Measurements from ENCODE around the gene C14orf93. TPM values are rescaled to one million over a fixed set of nuclear protein-coding genes. Genes with fewer than 3 reads are reported as not detected.

The C14orf93 gene
- polyA plus RNA-seq, 3 donors = 2.5 to 17.6 (median 3.7) TPM

- Mint-ChIP-seq H3K36me3 (no peaks in the 10 kb centered on the region), H3K27me3 (ENCODE audit: low read depth in 3 of 3) (peaks cover 0 to 3% (median 0%) of the 10 kb centered on the region in 3 donors), H3K4me1 (peaks cover 5% of the 10 kb centered on the region), H3K4me3 (no peak overlapping the region), H3K27ac (no peak overlapping the region), H3K9me3 (peaks cover 0 to 4% (median 0%) of the 10 kb centered on the region in 7 donors)
- 100% methylated on average over 1 of the region's 6 CpGs for WGBS (ENCODE audit: insufficient coverage)
- no peaks in the 10 kb centered on the region for H3K79me2 ChIP-seq (ENCODE audit: insufficient read depth, low read length)
- no peak for DNase-seq
- no peaks in the 10 kb centered on the region for H3K36me3 ChIP-seq (replicated peaks in 1 of 2; ENCODE audit: control insufficient read depth in 1 of 2, insufficient read depth in 2 of 2, low read length in 2 of 2)
- H3K4me3 ChIP-seq (replicated peaks in 1 of 3; ENCODE audit: low read depth in 2 of 3, low read length in 3 of 3) = no peak overlapping the region
- intact Hi-C loops (cut with micrococcal nuclease) = no loop called here
- no peaks in the 10 kb centered on the region for H3K27me3 ChIP-seq (ENCODE audit: control insufficient read depth in 2 of 2, insufficient read depth in 2 of 2, low read length in 2 of 2)
- H3K9ac ChIP-seq (ENCODE audit: insufficient read depth, low read length, poor library complexity, severe bottlenecking) = no peak overlapping the region
- H3K9me3 ChIP-seq (replicated peaks in 1 of 2; ENCODE audit: control insufficient read depth in 1 of 2, insufficient read depth in 1 of 2, low read length in 2 of 2) = no peaks in the 10 kb centered on the region
- H4K20me1 ChIP-seq (ENCODE audit: insufficient read depth, low read length) = no peaks in the 10 kb centered on the region
- peaks cover 6 to 7% of the 10 kb centered on the region in 2 donors for H3K4me1 ChIP-seq (ENCODE audit: control insufficient read depth in 1 of 2, insufficient read depth in 2 of 2, low read length in 2 of 2)
- H2AFZ ChIP-seq (ENCODE audit: insufficient read depth, low read depth, low read length, poor library complexity, severe bottlenecking) = peak overlapping the region; percentile 17
- H3K27ac ChIP-seq (ENCODE audit: low read depth in 1 of 2, low read length in 2 of 2) = no peak overlapping the region
- no peak overlapping the region for H3K4me2 ChIP-seq (replicated peaks; ENCODE audit: extremely low read depth, low read length, poor library complexity, severe bottlenecking)
- TF ChIP-seq, protein P1, sequence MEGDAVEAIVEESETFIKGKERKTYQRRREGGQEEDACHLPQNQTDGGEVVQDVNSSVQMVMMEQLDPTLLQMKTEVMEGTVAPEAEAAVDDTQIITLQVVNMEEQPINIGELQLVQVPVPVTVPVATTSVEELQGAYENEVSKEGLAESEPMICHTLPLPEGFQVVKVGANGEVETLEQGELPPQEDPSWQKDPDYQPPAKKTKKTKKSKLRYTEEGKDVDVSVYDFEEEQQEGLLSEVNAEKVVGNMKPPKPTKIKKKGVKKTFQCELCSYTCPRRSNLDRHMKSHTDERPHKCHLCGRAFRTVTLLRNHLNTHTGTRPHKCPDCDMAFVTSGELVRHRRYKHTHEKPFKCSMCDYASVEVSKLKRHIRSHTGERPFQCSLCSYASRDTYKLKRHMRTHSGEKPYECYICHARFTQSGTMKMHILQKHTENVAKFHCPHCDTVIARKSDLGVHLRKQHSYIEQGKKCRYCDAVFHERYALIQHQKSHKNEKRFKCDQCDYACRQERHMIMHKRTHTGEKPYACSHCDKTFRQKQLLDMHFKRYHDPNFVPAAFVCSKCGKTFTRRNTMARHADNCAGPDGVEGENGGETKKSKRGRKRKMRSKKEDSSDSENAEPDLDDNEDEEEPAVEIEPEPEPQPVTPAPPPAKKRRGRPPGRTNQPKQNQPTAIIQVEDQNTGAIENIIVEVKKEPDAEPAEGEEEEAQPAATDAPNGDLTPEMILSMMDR (IDR thresholded peaks at IDR 0.05) = no peak
Observed at GRCh38 chr14:22962061-22962676, 47.8 kb downstream of the C14orf93 start.

DNA sequence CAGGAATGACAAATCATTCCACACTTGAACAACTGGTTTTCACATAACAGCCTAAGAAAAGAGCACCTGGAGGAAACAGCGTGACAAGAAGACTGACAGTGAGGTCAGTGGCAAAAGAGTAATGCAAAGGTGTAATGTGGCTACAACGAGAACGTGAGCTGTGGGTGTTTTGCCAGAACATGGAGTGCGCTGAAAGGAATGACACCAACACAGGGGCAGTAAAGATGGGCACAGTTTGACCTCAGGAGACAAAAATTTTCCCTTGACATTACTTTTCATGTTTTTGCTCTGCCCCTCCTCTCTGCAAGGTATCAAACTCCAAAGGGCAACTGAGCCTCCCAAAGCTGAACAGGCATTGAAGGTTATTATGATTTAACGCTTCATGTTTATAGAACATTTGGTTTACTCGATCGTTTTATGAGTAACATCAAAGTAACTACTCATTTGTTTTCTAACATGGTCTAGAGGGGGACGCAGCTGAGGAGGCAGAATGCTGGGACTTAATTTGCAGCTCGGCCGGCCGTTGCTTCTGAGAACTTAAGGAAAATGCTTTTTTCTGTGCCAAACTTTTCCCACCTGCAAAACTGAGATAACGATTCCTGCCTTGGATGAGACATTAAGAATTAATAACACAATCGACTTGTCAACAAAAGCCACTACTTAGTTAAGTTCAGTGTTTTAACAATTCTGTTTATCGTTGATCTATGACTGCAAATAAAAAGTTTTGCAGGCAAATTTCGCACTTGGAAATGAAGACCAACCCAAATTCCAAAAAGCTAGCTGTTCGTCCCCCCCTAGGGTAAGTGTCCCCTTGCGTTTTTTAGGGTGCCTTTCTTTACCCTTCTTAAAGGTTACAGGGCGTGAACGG lies 54.0 kb downstream of the C14orf93 start:
- H3K9ac ChIP-seq (ENCODE audit: insufficient read depth, low read length, poor library complexity, severe bottlenecking) = peak overlapping the region; percentile 92
- peak overlapping the region; percentile 91 to 97 (median 95) for H3K27ac Mint-ChIP-seq

More for the DNA sequence above, 54.0 kb downstream of the C14orf93 start:
- H3K4me3 Mint-ChIP-seq = peak overlapping the region; percentile 86 to 92
- no peaks in the 10 kb centered on the region for H3K9me3 ChIP-seq (replicated peaks in 1 of 2; ENCODE audit: control insufficient read depth in 1 of 2, insufficient read depth in 1 of 2, low read length in 2 of 2)
- H3K4me3 ChIP-seq (replicated peaks in 1 of 3; ENCODE audit: low read depth in 2 of 3, low read length in 3 of 3) = peak overlapping the region; percentile 65 to 89 (median 85)
- peaks cover 3 to 8% of the 10 kb centered on the region in 2 donors for H3K36me3 ChIP-seq (replicated peaks in 1 of 2; ENCODE audit: control insufficient read depth in 1 of 2, insufficient read depth in 2 of 2, low read length in 2 of 2)
- H3K27me3 ChIP-seq (ENCODE audit: control insufficient read depth in 2 of 2, insufficient read depth in 2 of 2, low read length in 2 of 2) = no peaks in the 10 kb centered on the region
- no peaks in the 10 kb centered on the region for H3K27me3 Mint-ChIP-seq (ENCODE audit: low read depth in 3 of 3)
- peak overlapping the region; percentile 91 for H2AFZ ChIP-seq (ENCODE audit: insufficient read depth, low read depth, low read length, poor library complexity, severe bottlenecking)
- WGBS (ENCODE audit: insufficient coverage) = 32% methylated on average over 9 of the region's 19 CpGs
- DNase-seq = no peak
- TF ChIP-seq, protein P1 (IDR thresholded peaks at IDR 0.05) = no peak
- peaks cover 8 to 21% of the 10 kb centered on the region in 2 donors for H3K36me3 Mint-ChIP-seq
- H3K4me1 Mint-ChIP-seq = peaks cover 43% of the 10 kb centered on the region
- peak overlapping the region; percentile 92 to 95 for H3K27ac ChIP-seq (ENCODE audit: low read depth in 1 of 2, low read length in 2 of 2)
- H4K20me1 ChIP-seq (ENCODE audit: insufficient read depth, low read length) = no peaks in the 10 kb centered on the region
- intact Hi-C loops (cut with micrococcal nuclease) = no loop called here
- peaks cover 34% of the 10 kb centered on the region for H3K79me2 ChIP-seq (ENCODE audit: insufficient read depth, low read length)
- H3K9me3 Mint-ChIP-seq = peaks cover 0 to 4% (median 0%) of the 10 kb centered on the region in 7 donors
- peak overlapping the region; percentile 93 for H3K4me2 ChIP-seq (replicated peaks; ENCODE audit: extremely low read depth, low read length, poor library complexity, severe bottlenecking)
- H3K4me1 ChIP-seq (ENCODE audit: control insufficient read depth in 1 of 2, insufficient read depth in 2 of 2, low read length in 2 of 2) = peaks cover 36 to 49% of the 10 kb centered on the region in 2 donors
